Hepatocyte (in vitro differentiated cells): ENCODE data around the gene EEPD1. TPM values are rescaled to one million over a fixed set of nuclear protein-coding genes. Genes with fewer than 3 reads are reported as not detected.

Experiments
- DNase-seq: peaks from one replicate; pipeline ENCODE4 v3.0.0-alpha.2; 2016; ENCODE audit warnings: low spot score
- H2AFZ ChIP-seq: fragments of 200-600 bp; sonication (generic); 2 replicates; pipeline ENCODE4 v1.6.0; 2016; ENCODE audit warnings: antibody characterized with exemption, mild to moderate bottlenecking
- H3K27ac ChIP-seq: fragments of 200-600 bp; sonication (generic); 2 replicates; pipeline ENCODE4 v1.5.1; 2016; ENCODE audit warnings: mild to moderate bottlenecking
- H3K27me3 ChIP-seq: fragments of 200-600 bp; sonication (generic); 2 replicates; pipeline ENCODE4 v1.6.1; 2016
- H3K36me3 ChIP-seq: fragments of 200-600 bp; sonication (generic); replicated peaks from 2 replicates; pipeline ENCODE4 v1.5.1; 2016; ENCODE audit warnings: low read depth; ENCODE audit not compliant: insufficient read depth
- H3K4me1 ChIP-seq: fragments of 200-600 bp; sonication (generic); 2 replicates; pipeline ENCODE4 v1.5.1; 2016; ENCODE audit warnings: mild to moderate bottlenecking, moderate library complexity; ENCODE audit not compliant: insufficient read depth
- H3K4me2 ChIP-seq: fragments of 200-600 bp; sonication (generic); 2 replicates; pipeline ENCODE4 v1.6.0; 2016
- H3K4me3 ChIP-seq: fragments of 200-600 bp; sonication (generic); 2 replicates; pipeline ENCODE4 v1.5.1; 2016; ENCODE audit warnings: mild to moderate bottlenecking
- H3K79me2 ChIP-seq: fragments of 200-600 bp; sonication (generic); 2 replicates; pipeline ENCODE4 v1.6.0; 2017; ENCODE audit warnings: mild to moderate bottlenecking
- H3K9me2 ChIP-seq: fragments of 200-600 bp; sonication (generic); replicated peaks from 2 replicates; pipeline ENCODE4 v1.6.0; 2017; ENCODE audit warnings: mild to moderate bottlenecking; ENCODE audit not compliant: insufficient read depth
- H3K9me3 ChIP-seq: fragments of 200-600 bp; sonication (generic); 2 replicates; pipeline ENCODE4 v1.5.1; 2016; ENCODE audit warnings: low read depth, mild to moderate bottlenecking
- H4K20me1 ChIP-seq: fragments of 200-600 bp; sonication (generic); 2 replicates; pipeline ENCODE4 v1.6.0; 2016; ENCODE audit warnings: mild to moderate bottlenecking; ENCODE audit not compliant: insufficient read depth, poor library complexity, severe bottlenecking
- CTCF ChIP-seq: fragments of 200-600 bp; sonication (generic); IDR thresholded peaks from 2 replicates; pipeline ENCODE4 v1.5.1; 2016; ENCODE audit warnings: antibody characterized with exemption, mild to moderate bottlenecking; ENCODE audit not compliant: poor library complexity
- EZH2 ChIP-seq: fragments of 200-600 bp; sonication (generic); IDR thresholded peaks from 2 replicates; pipeline ENCODE4 v1.6.1; 2016; ENCODE audit warnings: antibody characterized with exemption, mild to moderate bottlenecking, borderline replicate concordance
- EZH2phosphoT487 ChIP-seq: fragments of 200-600 bp; sonication (generic); IDR thresholded peaks from one replicate; pipeline ENCODE4 v1.6.1; 2018; ENCODE audit warnings: antibody characterized with exemption, mild to moderate bottlenecking, low read depth, moderate library complexity; ENCODE audit not compliant: unreplicated experiment, severe bottlenecking
- WGBS: methylation state at CpG from one replicate; pipeline ENCODE4 v1.1.6; 2016; ENCODE audit warnings: low lambda C conversion rate; ENCODE audit errors: missing lambda C conversion rate; 5-methylcytosine and 5-hydroxymethylcytosine counted together
- polyA plus RNA-seq: library from polyadenylated mRNA; unstranded; fragments of >200 nt; fragmentation: Nextera tagmentation; extraction: Ambion mirVana; gene quantifications from 2 replicates; pipeline ENCODE4 v1.2.1, GENCODE V29; 2016
- total RNA-seq: library from RNA; depleted of rRNA; stranded (reverse); fragments of >200 nt; gene quantifications from 2 replicates; pipeline ENCODE4 v1.2.3, GENCODE V29; 2014

Gene EEPD1
- total and polyA plus RNA-seq, 2 experiments from 2014 or later: 7.7 to 14.2 TPM

GRCh38 chr7:36207451-36208291, 54.6 kb downstream of the EEPD1 start:
- Histone ChIP-seq H4K20me1 (no peaks in the 10 kb centered on the region), H3K27ac (peak overlapping the region; percentile 68), H3K4me2 (peak overlapping the region; percentile 23), H3K9me2 (no peaks in the 10 kb centered on the region), H3K36me3 (no peaks in the 10 kb centered on the region), H3K9me3 (no peaks in the 10 kb centered on the region), H2AFZ (no peak overlapping the region), H3K27me3 (no peaks in the 10 kb centered on the region), H3K4me1 (peaks cover 38% of the 10 kb centered on the region), H3K79me2 (peaks cover 32% of the 10 kb centered on the region), H3K4me3 (no peak overlapping the region)
- TF ChIP-seq EZH2phosphoT487 (no peak), EZH2 (no peak), CTCF (no peak)
- WGBS: 59% methylated on average over 10 of the region's 10 CpGs
- DNase-seq: peak; percentile 49

DNA sequence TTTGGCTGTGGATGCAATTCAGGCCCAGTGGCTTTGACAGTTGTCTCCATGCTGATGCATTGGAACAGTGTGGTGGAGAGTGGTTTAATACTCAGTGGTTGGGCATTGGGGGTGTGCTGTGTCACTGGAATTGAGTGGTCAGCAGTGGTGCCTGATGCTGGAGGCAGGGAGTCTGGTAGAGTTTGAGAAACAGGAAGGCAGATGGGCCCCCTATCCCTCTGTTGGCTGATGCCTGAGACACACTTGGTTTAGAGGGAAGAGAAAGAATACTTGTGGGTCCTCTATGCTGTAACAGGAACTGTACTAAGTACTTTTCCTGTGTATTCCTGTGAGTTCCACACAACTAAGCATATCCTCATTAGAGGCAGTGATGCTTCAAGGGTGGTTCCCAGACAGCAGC, 55.4 kb downstream of the EEPD1 start:
- H3K4me3 ChIP-seq: no peak overlapping the region
- peak overlapping the region; percentile 23 for H3K4me2 ChIP-seq
- H3K27ac ChIP-seq: peak overlapping the region; percentile 68

GRCh38 chr7:36208997-36209813, 56.2 kb downstream of the EEPD1 start:
- TF ChIP-seq EZH2 (no peak), EZH2phosphoT487 (no peak), CTCF (no peak)
- H2AFZ ChIP-seq: no peak overlapping the region
- no peak for DNase-seq
- no peak overlapping the region for H3K4me2 ChIP-seq
- peaks cover 31% of the 10 kb centered on the region for H3K4me1 ChIP-seq
- H3K4me3 ChIP-seq: no peak overlapping the region
- H3K27me3 ChIP-seq: no peaks in the 10 kb centered on the region
- H3K27ac ChIP-seq: peak overlapping the region; percentile 68
- H3K9me2 ChIP-seq: no peaks in the 10 kb centered on the region
- H3K36me3 ChIP-seq: no peaks in the 10 kb centered on the region
- H3K79me2 ChIP-seq: peaks cover 39% of the 10 kb centered on the region
- 77% methylated on average over 9 of the region's 9 CpGs for WGBS
- no peaks in the 10 kb centered on the region for H4K20me1 ChIP-seq
- no peaks in the 10 kb centered on the region for H3K9me3 ChIP-seq

More for the DNA sequence above, 55.4 kb downstream of the EEPD1 start:
- no peak for DNase-seq
- Histone ChIP-seq H3K79me2 (peaks cover 37% of the 10 kb centered on the region), H3K9me2 (no peaks in the 10 kb centered on the region), H3K4me1 (peaks cover 33% of the 10 kb centered on the region), H3K27me3 (no peaks in the 10 kb centered on the region), H3K9me3 (no peaks in the 10 kb centered on the region), H4K20me1 (no peaks in the 10 kb centered on the region), H3K36me3 (no peaks in the 10 kb centered on the region), H2AFZ (no peak overlapping the region)
- TF ChIP-seq EZH2 (no peak), EZH2phosphoT487 (no peak), CTCF (no peak)
